GM19240 (cell line): ENCODE data around the gene SLAMF7.
"Not testable (repeated sequence)": the region's sequence is repeated elsewhere in the genome, so short reads cannot be mapped to it uniquely, and the experiment has no call there.

ENCODE experiments used
- DNase-seq: peaks from one replicate; pipeline ENCODE4 v3.0.0; 2011; ENCODE audit warnings: low spot score; ENCODE audit not compliant: insufficient read length

Gene SLAMF7

GRCh38 chr1:160720356-160721085 is 18.5 kb upstream of the SLAMF7 start:
- no peak for DNase-seq

- no peak for DNase-seq
Observed at GRCh38 chr1:160721473-160721872, 17.6 kb upstream of the SLAMF7 start.

- DNase-seq = no peak
Observed at GRCh38 chr1:160722726-160723125, 16.3 kb upstream of the SLAMF7 start.

GRCh38 chr1:160723332-160723731 is 15.7 kb upstream of the SLAMF7 start:
- DNase-seq = no peak

- DNase-seq = no peak
Observed at GRCh38 chr1:160724465-160725242, 14.4 kb upstream of the SLAMF7 start.

GRCh38 chr1:160726114-160726497 is 12.9 kb upstream of the SLAMF7 start:
- DNase-seq = no peak

GRCh38 chr1:160726498-160727315 is 12.3 kb upstream of the SLAMF7 start:
- no peak for DNase-seq

GRCh38 chr1:160727316-160727640 is 11.8 kb upstream of the SLAMF7 start:
- DNase-seq = no peak

- not testable (repeated sequence) for DNase-seq
Observed at GRCh38 chr1:160731564-160731963, 7.5 kb upstream of the SLAMF7 start.

GRCh38 chr1:160731990-160732389 is 7.1 kb upstream of the SLAMF7 start:
- DNase-seq = no peak

- DNase-seq = no peak
Observed at GRCh38 chr1:160733898-160734297, 5.1 kb upstream of the SLAMF7 start.

GRCh38 chr1:160734301-160734700 is 4.7 kb upstream of the SLAMF7 start:
- no peak for DNase-seq

GRCh38 chr1:160738271-160738670 is 776 bp upstream of the SLAMF7 start:
- DNase-seq = no peak

- DNase-seq = no peak
Observed at GRCh38 chr1:160740133-160740688, 1.2 kb downstream of the SLAMF7 start.

GRCh38 chr1:160741092-160741501 is 2.0 kb downstream of the SLAMF7 start:
- no peak for DNase-seq

- DNase-seq = no peak
Observed at GRCh38 chr1:160741612-160742348, 2.7 kb downstream of the SLAMF7 start.

GRCh38 chr1:160742428-160743127 is 3.5 kb downstream of the SLAMF7 start:
- no peak for DNase-seq

GRCh38 chr1:160743266-160743665 is 4.2 kb downstream of the SLAMF7 start:
- no peak for DNase-seq

- DNase-seq = no peak
Observed at GRCh38 chr1:160744199-160744851, 5.3 kb downstream of the SLAMF7 start.
